ENCODE data around the gene HS3ST6.
A peak's percentile ranks its signal among the peaks of the same experiment; 100 is the strongest.
"Not testable (repeated sequence)": the region's sequence is repeated elsewhere in the genome, so short reads cannot be mapped to it uniquely, and the experiment has no call there.

HS3ST6 gene

GRCh38 chr16:1958143-1958491 lies 39.9 kb upstream of the HS3ST6 start:
- not testable (repeated sequence) for H3K9me3 Mint-ChIP-seq, H3K4me3 Mint-ChIP-seq

GRCh38 chr16:1957434-1958142 lies 39.4 kb upstream of the HS3ST6 start:
- not testable (repeated sequence) for DNase-seq (ENCODE audit: low spot score); H3K27ac Mint-ChIP-seq; H3K9me3 Mint-ChIP-seq; H3K4me3 Mint-ChIP-seq; H3K27me3 Mint-ChIP-seq (ENCODE audit: low read depth)
- Mint-ChIP-seq H3K36me3 (ENCODE audit: low read depth) (peaks cover 21% of the 10 kb centered on the region), H3K4me1 (ENCODE audit: low read depth) (peaks cover 19% of the 10 kb centered on the region)

More at GRCh38 chr16:1958143-1958491, 39.9 kb upstream of the HS3ST6 start:
- not testable (repeated sequence) for H3K27ac Mint-ChIP-seq; DNase-seq (ENCODE audit: low spot score); H3K27me3 Mint-ChIP-seq (ENCODE audit: low read depth)
- Mint-ChIP-seq H3K36me3 (ENCODE audit: low read depth) (peaks cover 26% of the 10 kb centered on the region), H3K4me1 (ENCODE audit: low read depth) (peaks cover 19% of the 10 kb centered on the region)

- H3K27ac Mint-ChIP-seq, result no peak overlapping the region
- no peak overlapping the region for H3K4me3 Mint-ChIP-seq
- no peaks in the 10 kb centered on the region for H3K9me3 Mint-ChIP-seq
- H3K36me3 Mint-ChIP-seq (ENCODE audit: low read depth), result no peaks in the 10 kb centered on the region
- no peaks in the 10 kb centered on the region for H3K27me3 Mint-ChIP-seq (ENCODE audit: low read depth)
- no peak for DNase-seq (ENCODE audit: low spot score)
- no peaks in the 10 kb centered on the region for H3K4me1 Mint-ChIP-seq (ENCODE audit: low read depth)
Measured at GRCh38 chr16:1953734-1954133, 35.5 kb upstream of the HS3ST6 start.

- Mint-ChIP-seq H3K4me3 (no peak overlapping the region), H3K9me3 (no peaks in the 10 kb centered on the region), H3K4me1 (ENCODE audit: low read depth) (no peaks in the 10 kb centered on the region), H3K27ac (no peak overlapping the region), H3K27me3 (ENCODE audit: low read depth) (no peaks in the 10 kb centered on the region), H3K36me3 (ENCODE audit: low read depth) (no peaks in the 10 kb centered on the region)
- DNase-seq (ENCODE audit: low spot score), result no peak
Measured at GRCh38 chr16:1950559-1950958, 32.3 kb upstream of the HS3ST6 start.

GRCh38 chr16:1950047-1950446 lies 31.8 kb upstream of the HS3ST6 start:
- no peaks in the 10 kb centered on the region for H3K4me1 Mint-ChIP-seq (ENCODE audit: low read depth)
- no peak overlapping the region for H3K27ac Mint-ChIP-seq
- no peaks in the 10 kb centered on the region for H3K36me3 Mint-ChIP-seq (ENCODE audit: low read depth)
- no peaks in the 10 kb centered on the region for H3K9me3 Mint-ChIP-seq
- H3K4me3 Mint-ChIP-seq, result no peak overlapping the region
- no peaks in the 10 kb centered on the region for H3K27me3 Mint-ChIP-seq (ENCODE audit: low read depth)
- no peak for DNase-seq (ENCODE audit: low spot score)

- no peak overlapping the region for H3K27ac Mint-ChIP-seq
- no peak for DNase-seq (ENCODE audit: low spot score)
- H3K4me1 Mint-ChIP-seq (ENCODE audit: low read depth), result peaks cover 2% of the 10 kb centered on the region
- no peak overlapping the region for H3K4me3 Mint-ChIP-seq
- H3K36me3 Mint-ChIP-seq (ENCODE audit: low read depth), result no peaks in the 10 kb centered on the region
- H3K27me3 Mint-ChIP-seq (ENCODE audit: low read depth), result no peaks in the 10 kb centered on the region
- H3K9me3 Mint-ChIP-seq, result no peaks in the 10 kb centered on the region
Measured at GRCh38 chr16:1949507-1949906, 31.3 kb upstream of the HS3ST6 start.

- no peak for DNase-seq (ENCODE audit: low spot score)
- Mint-ChIP-seq H3K27me3 (ENCODE audit: low read depth) (no peaks in the 10 kb centered on the region), H3K4me1 (ENCODE audit: low read depth) (peaks cover 8% of the 10 kb centered on the region), H3K9me3 (no peaks in the 10 kb centered on the region), H3K4me3 (no peak overlapping the region), H3K27ac (no peak overlapping the region), H3K36me3 (ENCODE audit: low read depth) (no peaks in the 10 kb centered on the region)
Measured at GRCh38 chr16:1947369-1947670, 29.1 kb upstream of the HS3ST6 start.

- H3K27me3 Mint-ChIP-seq (ENCODE audit: low read depth), result no peaks in the 10 kb centered on the region
- DNase-seq (ENCODE audit: low spot score), result no peak
- no peaks in the 10 kb centered on the region for H3K36me3 Mint-ChIP-seq (ENCODE audit: low read depth)
- no peaks in the 10 kb centered on the region for H3K9me3 Mint-ChIP-seq
- no peak overlapping the region for H3K4me3 Mint-ChIP-seq
- H3K4me1 Mint-ChIP-seq (ENCODE audit: low read depth), result peaks cover 13% of the 10 kb centered on the region
- no peak overlapping the region for H3K27ac Mint-ChIP-seq
Measured at GRCh38 chr16:1946495-1947368, 28.5 kb upstream of the HS3ST6 start.

- DNase-seq (ENCODE audit: low spot score), result no peak
- H3K27ac Mint-ChIP-seq, result no peak overlapping the region
- H3K27me3 Mint-ChIP-seq (ENCODE audit: low read depth), result no peaks in the 10 kb centered on the region
- H3K9me3 Mint-ChIP-seq, result no peaks in the 10 kb centered on the region
- no peak overlapping the region for H3K4me3 Mint-ChIP-seq
- H3K36me3 Mint-ChIP-seq (ENCODE audit: low read depth), result no peaks in the 10 kb centered on the region
- H3K4me1 Mint-ChIP-seq (ENCODE audit: low read depth), result peaks cover 16% of the 10 kb centered on the region
Measured at GRCh38 chr16:1945559-1946391, 27.6 kb upstream of the HS3ST6 start.

- H3K9me3 Mint-ChIP-seq, result no peaks in the 10 kb centered on the region
- peak overlapping the region; percentile 31 for H3K27ac Mint-ChIP-seq
- peak overlapping the region; percentile 89 for H3K4me3 Mint-ChIP-seq
- DNase-seq (ENCODE audit: low spot score), result no peak
- H3K27me3 Mint-ChIP-seq (ENCODE audit: low read depth), result no peaks in the 10 kb centered on the region
- no peaks in the 10 kb centered on the region for H3K36me3 Mint-ChIP-seq (ENCODE audit: low read depth)
- H3K4me1 Mint-ChIP-seq (ENCODE audit: low read depth), result peaks cover 16% of the 10 kb centered on the region
Measured at GRCh38 chr16:1944612-1945199, 26.5 kb upstream of the HS3ST6 start.

- Mint-ChIP-seq H3K4me1 (ENCODE audit: low read depth) (peaks cover 16% of the 10 kb centered on the region), H3K9me3 (no peaks in the 10 kb centered on the region)
Measured at GRCh38 chr16:1942810-1943726, 24.9 kb upstream of the HS3ST6 start, which contains the start of gene MSRB1. MSRB1 (minus strand) TSS chr16:1943199; CDS start chr16:1943156, 43 bp downstream.

GRCh38 chr16:1942047-1942809 lies 24.0 kb upstream of the HS3ST6 start:
- H3K4me1 Mint-ChIP-seq (ENCODE audit: low read depth), result peaks cover 16% of the 10 kb centered on the region
- no peaks in the 10 kb centered on the region for H3K27me3 Mint-ChIP-seq (ENCODE audit: low read depth)
- H3K36me3 Mint-ChIP-seq (ENCODE audit: low read depth), result peaks cover 9% of the 10 kb centered on the region
- H3K27ac Mint-ChIP-seq, result peak overlapping the region; percentile 55
- H3K4me3 Mint-ChIP-seq, result peak overlapping the region; percentile 89
- H3K9me3 Mint-ChIP-seq, result no peaks in the 10 kb centered on the region
- DNase-seq (ENCODE audit: low spot score), result no peak

More at GRCh38 chr16:1942810-1943726, 24.9 kb upstream of the HS3ST6 start, which contains the start of gene MSRB1:
- peak; percentile 100 for DNase-seq (ENCODE audit: low spot score)
- H3K36me3 Mint-ChIP-seq (ENCODE audit: low read depth), result peaks cover 7% of the 10 kb centered on the region
- H3K27me3 Mint-ChIP-seq (ENCODE audit: low read depth), result no peaks in the 10 kb centered on the region
- H3K4me3 Mint-ChIP-seq, result peak within 1 kb of the TSS; percentile 89
- H3K27ac Mint-ChIP-seq, result peak within 1 kb of the TSS; percentile 68

Data from T-helper 2 cell treated with Interferon-gamma antibody and Interleukin-4, amounts not matched to agents 5 μg/mL and 100 μg/mL, for 36 hours (primary cell).